HCT116 (cell line): ENCODE data around the gene ABHD16B. TPM values are rescaled to one million over a fixed set of nuclear protein-coding genes. Genes with fewer than 3 reads are reported as not detected.
A peak's percentile ranks its signal among the peaks of the same experiment; 100 is the strongest.

ENCODE experiments used
- ATAC-seq: fragments of 200-7000 bp; cut with Tn5 transposase; 2 replicates; pipeline ENCODE4 v1.9.1; 2020; ENCODE audit warnings: mild to moderate bottlenecking, moderate library complexity
- BruUV-seq: library from RNA; stranded (reverse); fragments of 400-500 nt; replicated peaks from 2 replicates; lab custom pipeline; 2021; lab: Mats Ljungman, UMichigan
- CTCF ChIA-PET: fragments of 300-600 bp; sonication (Branson Sonifier 250); formaldehyde crosslinking; loops from one replicate; lab custom pipeline; 2021; ENCODE audit warnings: antibody characterized with exemption; lab: Charles Lee
- POLR2A ChIA-PET: fragments of 300-600, 350-600 bp; sonication (Branson Sonifier 250); formaldehyde crosslinking; loops from one replicate; lab custom pipeline; 2021; ENCODE audit warnings: antibody characterized with exemption; lab: Charles Lee
- RAD21 ChIA-PET, 2 experiments: fragments of 300-600 bp; sonication (Branson Sonifier 250); formaldehyde crosslinking; loops; one replicate each; lab custom pipeline; 2023; ENCODE audit warnings: low total read pairs in 2 of 2; ENCODE audit not compliant: uncharacterized antibody in 2 of 2, unreplicated experiment in 2 of 2, low non-redundant PET in 1 of 2; lab: Charles Lee
- DNase-seq: peaks from one replicate; pipeline ENCODE4 v3.0.0-alpha.2; 2010; ENCODE audit warnings: low read depth, low spot score
- H2AFZ ChIP-seq: fragments of 200-600 bp; shearing (Covaris generic), sonication (generic); 2 replicates; pipeline ENCODE4 v1.6.1; 2017; ENCODE audit warnings: low read depth, mixed run types, mixed read lengths, antibody characterized with exemption, low read length; ENCODE audit not compliant: poor library complexity, severe bottlenecking
- H3K27ac ChIP-seq: 2 replicates; pipeline ENCODE4 v1.5.1; 2012; ENCODE audit warnings: low read depth, low read length
- H3K27me3 ChIP-seq: fragments of 200-600 bp; sonication (generic); 2 replicates; pipeline ENCODE4 v1.6.1; 2016; ENCODE audit warnings: mixed run types, low read length, mixed read lengths; ENCODE audit not compliant: insufficient read depth
- H3K36me3 ChIP-seq, 2 experiments: fragments of 200-500 bp in 1 of 2; fragments of 200-600 bp in 1 of 2; sonication (Bioruptor generic) in 1 of 2; sonication (generic) in 1 of 2; 2 replicates each; pipeline versions ENCODE4 v1.5.1 to v1.6.1; 2014 to 2016; ENCODE audit warnings: low read length in 2 of 2, inconsistent platforms in 1 of 2, mixed read lengths in 1 of 2, mixed run types in 1 of 2; ENCODE audit not compliant: insufficient read depth in 2 of 2, control insufficient read depth in 1 of 2
- H3K4me1 ChIP-seq, 2 experiments: fragments of 200-600 bp in 1 of 2; sonication (generic) in 1 of 2; 2 replicates each; pipeline versions ENCODE4 v1.5.1 to v1.6.1; 2012 to 2017; ENCODE audit warnings: low read length in 2 of 2, inconsistent platforms in 1 of 2, mild to moderate bottlenecking in 1 of 2, mixed read lengths in 1 of 2, mixed run types in 1 of 2, moderate library complexity in 1 of 2; ENCODE audit not compliant: insufficient read depth in 2 of 2, control insufficient read depth in 1 of 2
- H3K4me2 ChIP-seq: fragments of 200-600 bp; sonication (generic); 2 replicates; pipeline ENCODE4 v1.6.1; 2017; ENCODE audit warnings: mixed run types, low read length, mixed read lengths
- H3K4me3 ChIP-seq, 2 experiments: fragments of 200-600 bp in 1 of 2; sonication (generic) in 1 of 2; replicated peaks in 1 of 2; 2 replicates each; pipeline ENCODE4 v1.5.1; 2011 to 2016; ENCODE audit warnings: low read length in 2 of 2, control low read depth in 1 of 2, low read depth in 1 of 2, mild to moderate bottlenecking in 1 of 2, mixed read lengths in 1 of 2, mixed run types in 1 of 2
- H3K79me2 ChIP-seq: fragments of 200-600 bp; sonication (generic); 2 replicates; pipeline ENCODE4 v1.6.1; 2017; ENCODE audit warnings: mild to moderate bottlenecking, mixed run types, low read length, moderate library complexity, mixed read lengths; ENCODE audit not compliant: insufficient read depth
- H3K9ac ChIP-seq: fragments of 200-600 bp; sonication (generic); 2 replicates; pipeline ENCODE4 v1.6.1; 2016; ENCODE audit warnings: low read length, mixed read lengths
- H3K9me2 ChIP-seq: fragments of 200-600 bp; sonication (generic), shearing (Covaris generic); 2 replicates; pipeline ENCODE4 v1.6.1; 2017; ENCODE audit warnings: mixed run types, mild to moderate bottlenecking, moderate library complexity; ENCODE audit not compliant: insufficient read depth
- H3K9me3 ChIP-seq, 2 experiments: fragments of 200-500 bp in 1 of 2; fragments of 200-600 bp in 1 of 2; sonication (Bioruptor generic) in 1 of 2; sonication (generic) in 1 of 2; 2 replicates each; pipeline ENCODE4 v1.6.1; 2014 to 2017; ENCODE audit warnings: low read length in 2 of 2, mixed read lengths in 2 of 2, inconsistent platforms in 1 of 2, low read depth in 1 of 2, mild to moderate bottlenecking in 1 of 2, mixed run types in 1 of 2, moderate library complexity in 1 of 2; ENCODE audit not compliant: control insufficient read depth in 1 of 2, insufficient read depth in 1 of 2
- H4K20me1 ChIP-seq: fragments of 200-600 bp; sonication (generic), shearing (Covaris generic); 2 replicates; pipeline ENCODE4 v1.6.1; 2017; ENCODE audit warnings: mixed run types, mild to moderate bottlenecking, moderate library complexity; ENCODE audit not compliant: insufficient read depth
- ELF1 ChIP-seq: IDR thresholded peaks from 2 replicates; pipeline ENCODE4 v1.6.1; 2012; ENCODE audit warnings: low read depth, borderline replicate concordance
- POLR2A ChIP-seq: IDR thresholded peaks from 2 replicates; pipeline ENCODE4 v1.7.0; 2011; ENCODE audit warnings: borderline replicate concordance; ENCODE audit not compliant: insufficient read depth, insufficient read length; ENCODE audit errors: extremely low read depth
- RAD21 ChIP-seq: IDR thresholded peaks from 2 replicates; pipeline ENCODE4 v1.6.1; 2012; ENCODE audit warnings: low read depth, mild to moderate bottlenecking
- SP1 ChIP-seq: IDR thresholded peaks from 2 replicates; pipeline ENCODE4 v1.6.1; 2012; ENCODE audit warnings: low read depth
- intact Hi-C: fragments of 100-400 bp; cut with micrococcal nuclease; formaldehyde crosslinking; loops from 2 replicates; pipeline ENCODE4 v1.10.0; 2022
- total RNA-seq: library from RNA; stranded (reverse); gene quantifications from one replicate; pipeline ENCODE4 v1.2.1, GENCODE V29; 2021; ENCODE audit not compliant: unreplicated experiment
- TF ChIP-seq, protein P1 (sequence below): IDR thresholded peaks from 2 replicates; pipeline ENCODE4 v1.6.1; 2011; ENCODE audit warnings: mild to moderate bottlenecking, low read length, moderate library complexity; ENCODE audit not compliant: insufficient replicate concordance; ENCODE audit errors: extremely low read depth

Gene ABHD16B
- total RNA-seq, 1 experiment from 2014 or later, result not detected

DNA sequence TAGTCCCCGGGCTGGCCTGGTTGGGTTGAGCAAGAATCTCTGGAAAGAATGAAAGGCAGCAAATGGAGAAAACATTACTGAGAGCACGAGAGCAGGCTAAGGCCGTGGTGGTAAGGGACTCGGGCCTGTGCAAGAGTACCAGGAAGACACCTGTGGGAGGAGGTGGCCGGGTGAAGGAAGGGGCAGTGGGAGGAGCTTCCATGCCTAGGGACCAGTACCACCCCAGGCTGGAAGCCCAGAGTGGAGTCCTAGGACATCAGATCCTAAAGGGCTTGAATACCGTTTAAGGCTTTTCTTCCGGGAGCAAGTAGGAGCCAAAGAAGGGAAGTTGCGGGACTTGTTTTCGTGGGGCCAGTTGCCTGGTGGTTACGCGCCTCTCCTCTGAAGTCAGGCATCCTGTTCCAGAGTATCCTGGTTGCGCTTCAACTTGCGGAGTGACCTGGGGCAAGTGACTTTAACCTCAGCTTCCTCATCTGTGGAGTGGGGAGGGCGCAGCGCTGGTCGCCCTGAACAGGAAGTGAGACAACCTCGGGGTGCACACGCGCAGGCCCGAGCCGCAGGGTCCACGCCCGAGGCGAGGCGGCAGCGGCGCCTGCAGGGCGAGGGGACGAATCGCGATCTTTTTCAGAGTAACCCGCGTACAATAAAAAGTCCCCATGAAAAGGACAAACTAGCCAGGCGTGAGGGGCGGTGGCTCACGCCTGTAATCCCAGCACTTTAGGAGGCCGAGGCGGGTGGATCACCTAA, 2.7 kb downstream of the ABHD16B start (continued):
- TF ChIP-seq, protein P1, sequence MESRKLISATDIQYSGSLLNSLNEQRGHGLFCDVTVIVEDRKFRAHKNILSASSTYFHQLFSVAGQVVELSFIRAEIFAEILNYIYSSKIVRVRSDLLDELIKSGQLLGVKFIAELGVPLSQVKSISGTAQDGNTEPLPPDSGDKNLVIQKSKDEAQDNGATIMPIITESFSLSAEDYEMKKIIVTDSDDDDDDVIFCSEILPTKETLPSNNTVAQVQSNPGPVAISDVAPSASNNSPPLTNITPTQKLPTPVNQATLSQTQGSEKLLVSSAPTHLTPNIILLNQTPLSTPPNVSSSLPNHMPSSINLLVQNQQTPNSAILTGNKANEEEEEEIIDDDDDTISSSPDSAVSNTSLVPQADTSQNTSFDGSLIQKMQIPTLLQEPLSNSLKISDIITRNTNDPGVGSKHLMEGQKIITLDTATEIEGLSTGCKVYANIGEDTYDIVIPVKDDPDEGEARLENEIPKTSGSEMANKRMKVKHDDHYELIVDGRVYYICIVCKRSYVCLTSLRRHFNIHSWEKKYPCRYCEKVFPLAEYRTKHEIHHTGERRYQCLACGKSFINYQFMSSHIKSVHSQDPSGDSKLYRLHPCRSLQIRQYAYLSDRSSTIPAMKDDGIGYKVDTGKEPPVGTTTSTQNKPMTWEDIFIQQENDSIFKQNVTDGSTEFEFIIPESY, result no peak
- TF ChIP-seq RAD21, result no peak

DNA sequence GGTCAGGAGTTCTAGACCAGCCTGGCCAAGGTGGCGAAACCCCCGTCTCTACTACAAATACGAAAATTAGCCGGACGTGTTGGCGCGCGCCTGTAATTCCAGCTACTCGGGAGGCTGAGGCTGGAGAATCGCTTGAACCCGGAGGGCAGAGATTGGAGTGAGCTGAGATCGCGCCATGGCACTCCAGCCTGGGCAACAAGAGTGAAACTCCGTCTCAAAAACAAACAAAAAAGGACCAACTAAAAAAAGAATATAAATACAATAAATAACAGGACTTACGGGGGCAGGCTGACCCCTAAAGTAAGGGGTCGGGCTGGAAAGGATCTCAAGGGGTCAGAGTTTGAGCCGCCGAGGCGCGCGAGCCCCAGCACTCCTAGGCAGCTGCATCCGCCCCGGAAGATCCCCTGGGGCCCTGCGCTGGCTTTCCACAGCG, 3.3 kb downstream of the ABHD16B start:
- Histone ChIP-seq H3K36me3 (peaks cover 9 to 28% of the 10 kb centered on the region in 2 experiments), H3K27ac (peak overlapping the region; percentile 93), H3K27me3 (no peaks in the 10 kb centered on the region), H3K79me2 (peaks cover 57% of the 10 kb centered on the region), H3K4me3 (peak overlapping the region; percentile 86 to 100), H3K9me3 (no peaks in the 10 kb centered on the region), H2AFZ (no peak overlapping the region), H3K9me2 (no peaks in the 10 kb centered on the region), H3K4me1 (peaks cover 14 to 19% of the 10 kb centered on the region in 2 experiments), H3K9ac (peak overlapping the region; percentile 100), H4K20me1 (no peaks in the 10 kb centered on the region), H3K4me2 (peak overlapping the region; percentile 88)
- POLR2A ChIA-PET, result interaction anchor here (0.6 to 3.2 kb wide), 17 partner anchors 10 to 327 kb away, joined by 3 to 15 read pairs (median 4); partner anchors contain the start of genes ARFRP1, DNAJC5, PRPF6 and PTK6
- RAD21 ChIA-PET, result interaction anchor here (1.0 to 1.7 kb wide), 4 partner anchors 157 to 327 kb away, joined by 3 to 8 read pairs (median 5); partner anchors contain the start of genes ARFRP1 (in 1 of the 2) and ZGPAT (in 1 of the 2)
- DNase-seq (no peak), ATAC-seq (no peak)
- CTCF ChIA-PET, result interaction anchor here (0.9 to 2.5 kb wide), 8 partner anchors 29 to 327 kb away, joined by 3 to 20 read pairs (median 5); partner anchors contain the start of genes ARFRP1, PTK6, TCEA2 and ZGPAT
- TF ChIP-seq SP1 (no peak), POLR2A (no peak), ELF1 (no peak)
- TSS peak; percentile 79 for BruUV-seq
- intact Hi-C loops, result loop anchor here (1.0 to 10.0 kb wide), 5 partner anchors 78 to 326 kb away; partner anchors contain the start of genes LIME1, SAMD10 and SLC2A4RG
